HT1080 (cell line): ENCODE measurements around the gene UMODL1. TPM values are rescaled to one million over a fixed set of nuclear protein-coding genes. Genes with fewer than 3 reads are reported as not detected.

ENCODE experiments used
- DNase-seq: peaks from one replicate; pipeline ENCODE4 v3.0.0-alpha.2; 2015; ENCODE audit warnings: low read depth
- polyA plus RNA-seq, 2 experiments: library from polyadenylated mRNA; depleted of rRNA; stranded (reverse); fragments of >200 nt; gene quantifications; 2 replicates each; pipeline ENCODE4 v1.2.3, GENCODE V29; 2015
- total RNA-seq: library from RNA; depleted of rRNA; stranded (reverse); fragments of >200 nt; shearing (Covaris generic); gene quantifications from 2 replicates; pipeline ENCODE4 v1.2.3, GENCODE V29; 2014; rRNA removed

Gene UMODL1, protein sequence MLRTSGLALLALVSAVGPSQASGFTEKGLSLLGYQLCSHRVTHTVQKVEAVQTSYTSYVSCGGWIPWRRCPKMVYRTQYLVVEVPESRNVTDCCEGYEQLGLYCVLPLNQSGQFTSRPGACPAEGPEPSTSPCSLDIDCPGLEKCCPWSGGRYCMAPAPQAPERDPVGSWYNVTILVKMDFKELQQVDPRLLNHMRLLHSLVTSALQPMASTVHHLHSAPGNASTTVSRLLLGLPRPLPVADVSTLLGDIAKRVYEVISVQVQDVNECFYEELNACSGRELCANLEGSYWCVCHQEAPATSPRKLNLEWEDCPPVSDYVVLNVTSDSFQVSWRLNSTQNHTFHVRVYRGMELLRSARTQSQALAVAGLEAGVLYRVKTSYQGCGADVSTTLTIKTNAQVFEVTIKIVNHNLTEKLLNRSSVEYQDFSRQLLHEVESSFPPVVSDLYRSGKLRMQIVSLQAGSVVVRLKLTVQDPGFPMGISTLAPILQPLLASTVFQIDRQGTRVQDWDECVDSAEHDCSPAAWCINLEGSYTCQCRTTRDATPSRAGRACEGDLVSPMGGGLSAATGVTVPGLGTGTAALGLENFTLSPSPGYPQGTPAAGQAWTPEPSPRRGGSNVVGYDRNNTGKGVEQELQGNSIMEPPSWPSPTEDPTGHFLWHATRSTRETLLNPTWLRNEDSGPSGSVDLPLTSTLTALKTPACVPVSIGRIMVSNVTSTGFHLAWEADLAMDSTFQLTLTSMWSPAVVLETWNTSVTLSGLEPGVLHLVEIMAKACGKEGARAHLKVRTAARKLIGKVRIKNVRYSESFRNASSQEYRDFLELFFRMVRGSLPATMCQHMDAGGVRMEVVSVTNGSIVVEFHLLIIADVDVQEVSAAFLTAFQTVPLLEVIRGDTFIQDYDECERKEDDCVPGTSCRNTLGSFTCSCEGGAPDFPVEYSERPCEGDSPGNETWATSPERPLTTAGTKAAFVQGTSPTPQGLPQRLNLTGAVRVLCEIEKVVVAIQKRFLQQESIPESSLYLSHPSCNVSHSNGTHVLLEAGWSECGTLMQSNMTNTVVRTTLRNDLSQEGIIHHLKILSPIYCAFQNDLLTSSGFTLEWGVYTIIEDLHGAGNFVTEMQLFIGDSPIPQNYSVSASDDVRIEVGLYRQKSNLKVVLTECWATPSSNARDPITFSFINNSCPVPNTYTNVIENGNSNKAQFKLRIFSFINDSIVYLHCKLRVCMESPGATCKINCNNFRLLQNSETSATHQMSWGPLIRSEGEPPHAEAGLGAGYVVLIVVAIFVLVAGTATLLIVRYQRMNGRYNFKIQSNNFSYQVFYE
- total RNA-seq, result not detected in 2 replicates
- polyA plus RNA-seq (2015; cell fraction: cytosol; rRNA removed), result not detected in 2 replicates
- polyA plus RNA-seq (2015; cell fraction: nucleus; rRNA removed), result not detected in 2 replicates

DNA sequence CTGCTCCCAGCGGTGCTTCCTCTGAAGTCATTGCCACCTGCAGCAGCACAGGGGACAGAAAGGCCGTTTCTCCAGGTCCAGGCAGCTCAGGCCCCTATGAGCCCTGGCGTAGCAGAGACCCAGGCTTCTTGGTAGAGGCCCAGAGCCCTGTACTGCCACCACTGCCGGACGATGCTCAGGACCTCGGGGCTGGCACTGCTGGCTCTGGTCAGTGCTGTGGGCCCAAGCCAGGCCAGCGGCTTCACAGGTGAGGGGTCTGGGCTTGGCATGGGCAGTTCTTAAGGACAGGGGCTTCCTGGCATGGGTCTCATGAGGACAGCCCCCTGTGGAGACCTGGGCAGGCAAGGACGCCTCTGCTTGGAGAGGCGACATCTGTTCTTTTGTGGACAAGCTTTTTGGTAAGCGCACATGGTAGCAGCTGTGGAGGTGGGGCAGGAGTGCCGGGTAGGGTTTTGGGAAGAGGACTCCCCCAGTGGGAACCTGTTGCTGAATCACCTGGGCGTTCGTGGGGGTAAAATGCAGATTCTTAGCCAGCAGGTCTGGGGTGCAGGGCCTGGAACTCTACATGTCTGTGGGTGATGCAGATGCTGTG lies at the start of gene UMODL1:
Gene UMODL1 (plus strand): TSS at position 172 of the 592 bp plus-strand sequence. CDS start 0 bp downstream, at position 172.
- DNase-seq, result no peak

GRCh38 chr21:42021371-42022090 lies 49.6 kb upstream of the UMODL1 start:
- DNase-seq, result no peak

- no peak for DNase-seq
Observed at GRCh38 chr21:42022091-42022430, 49.1 kb upstream of the UMODL1 start.

GRCh38 chr21:42022906-42023305 lies 48.2 kb upstream of the UMODL1 start:
- DNase-seq, result no peak

GRCh38 chr21:42025376-42026081 lies 45.6 kb upstream of the UMODL1 start:
- DNase-seq, result peak; percentile 35

DNA sequence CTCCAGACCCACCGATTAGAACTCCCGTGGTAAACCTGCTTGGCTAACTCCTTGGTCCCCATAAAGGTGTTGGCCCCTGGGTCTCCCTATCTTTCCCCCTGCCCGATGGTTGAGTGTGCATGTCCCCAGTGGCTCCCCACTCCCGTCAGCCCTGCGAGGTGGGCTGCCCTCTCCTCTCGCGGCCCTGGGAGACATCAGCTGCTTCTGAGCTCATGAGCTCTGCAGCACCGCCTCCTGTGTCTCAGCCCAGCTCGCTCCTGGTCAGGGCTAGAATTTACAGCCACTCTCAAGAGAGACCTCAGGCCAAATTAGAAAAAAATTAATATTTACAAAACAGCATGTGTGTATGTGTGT lies 45.1 kb upstream of the UMODL1 start:
- DNase-seq, result no peak

GRCh38 chr21:42027085-42027821 lies 43.9 kb upstream of the UMODL1 start:
- no peak for DNase-seq

- no peak for DNase-seq
Observed at GRCh38 chr21:42027822-42028765, 43.0 kb upstream of the UMODL1 start.

DNA sequence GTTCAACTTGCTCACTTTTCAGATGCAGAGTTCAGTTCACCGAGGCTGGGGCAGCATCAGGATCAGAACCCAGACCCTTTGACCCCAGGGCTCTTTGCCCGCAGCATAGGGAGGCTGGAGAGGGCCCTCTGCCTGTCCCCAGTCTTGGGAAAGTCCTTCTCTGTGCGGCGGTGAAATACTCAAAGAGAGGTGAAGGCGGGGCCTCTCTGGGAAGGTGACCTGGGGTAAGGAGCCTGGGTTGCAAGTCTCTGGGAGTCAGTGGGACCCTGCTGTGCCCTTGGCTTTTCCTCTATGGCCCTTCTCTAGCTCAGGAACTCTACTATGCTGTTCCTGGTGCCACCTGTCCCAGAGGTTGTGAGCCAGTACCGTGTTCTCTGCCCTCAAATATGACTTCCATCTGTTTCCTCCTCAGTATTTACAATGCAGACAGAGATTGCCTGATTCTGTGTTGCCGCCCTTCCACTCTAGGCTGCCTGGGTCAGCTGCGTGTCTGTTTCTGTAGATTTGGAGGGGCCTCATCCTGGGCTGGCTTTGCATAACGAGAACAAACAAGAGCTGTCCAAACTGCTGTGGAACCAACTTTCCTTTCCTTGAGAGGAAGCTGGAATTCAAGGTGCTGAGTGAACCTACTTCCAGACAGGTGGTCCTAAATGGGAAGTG lies 42.2 kb upstream of the UMODL1 start:
- no peak for DNase-seq

DNA sequence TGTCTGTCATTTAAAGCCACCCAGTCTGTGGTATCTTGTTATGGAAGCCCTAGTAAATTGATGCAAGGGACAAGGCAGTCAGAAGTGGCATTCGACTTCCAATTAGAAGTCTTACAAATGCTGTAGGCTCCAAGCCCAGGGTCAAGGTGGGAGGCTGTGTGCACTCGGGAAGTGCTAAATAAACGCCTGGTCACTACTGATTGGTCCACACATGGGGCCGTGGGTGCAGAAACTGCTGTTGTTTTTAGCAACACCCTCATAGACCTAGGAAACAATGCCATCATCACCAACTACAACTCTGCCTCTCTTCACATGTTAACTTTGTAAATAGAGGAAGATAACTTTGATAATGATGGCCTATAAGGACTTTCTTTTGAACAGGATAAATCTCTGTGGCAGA lies 40.8 kb upstream of the UMODL1 start:
- no peak for DNase-seq

- no peak for DNase-seq
Observed at GRCh38 chr21:42031241-42031640, 39.9 kb upstream of the UMODL1 start.

DNA sequence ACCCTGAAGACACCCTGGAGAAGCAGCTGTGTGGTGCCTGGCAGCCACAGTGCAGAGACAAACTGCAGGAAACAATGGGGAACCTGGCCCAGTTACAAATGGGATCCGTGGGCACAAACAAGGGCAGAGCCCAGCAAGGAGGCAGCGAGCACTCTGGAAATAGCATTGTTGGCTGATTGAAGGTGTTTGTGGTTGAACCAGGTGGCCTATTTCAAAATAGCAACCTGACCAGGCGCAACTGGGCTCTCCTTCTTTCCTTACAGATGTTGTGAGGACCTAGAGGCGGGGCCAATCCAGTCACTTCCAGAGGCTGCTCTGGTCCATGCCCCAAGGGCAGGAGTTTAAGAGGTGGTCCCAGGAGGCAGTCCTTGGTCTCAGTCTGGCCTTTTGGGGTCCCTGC lies 39.3 kb upstream of the UMODL1 start:
- no peak for DNase-seq

DNA sequence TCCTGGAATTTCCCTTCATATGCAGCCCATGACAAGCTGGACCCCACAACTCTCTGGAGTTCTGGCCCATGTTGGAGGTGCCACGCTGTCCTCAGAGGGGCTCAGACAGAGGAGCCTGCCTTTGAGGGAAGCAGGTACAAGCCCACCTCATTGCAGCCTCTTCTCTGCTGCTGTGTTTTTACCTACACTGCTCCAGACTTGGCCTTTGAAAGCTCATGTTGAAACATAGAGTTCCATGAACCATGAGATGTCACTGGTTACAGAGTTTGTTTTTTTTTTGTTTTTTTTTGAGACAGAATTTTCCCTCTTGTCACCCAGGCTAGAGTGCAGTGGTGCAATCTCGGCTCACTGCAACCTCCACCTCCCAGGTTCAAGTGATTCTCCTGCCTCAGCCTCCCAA lies 38.9 kb upstream of the UMODL1 start:
- DNase-seq, result no peak

GRCh38 chr21:42032968-42033367 lies 38.1 kb upstream of the UMODL1 start:
- no peak for DNase-seq

DNA sequence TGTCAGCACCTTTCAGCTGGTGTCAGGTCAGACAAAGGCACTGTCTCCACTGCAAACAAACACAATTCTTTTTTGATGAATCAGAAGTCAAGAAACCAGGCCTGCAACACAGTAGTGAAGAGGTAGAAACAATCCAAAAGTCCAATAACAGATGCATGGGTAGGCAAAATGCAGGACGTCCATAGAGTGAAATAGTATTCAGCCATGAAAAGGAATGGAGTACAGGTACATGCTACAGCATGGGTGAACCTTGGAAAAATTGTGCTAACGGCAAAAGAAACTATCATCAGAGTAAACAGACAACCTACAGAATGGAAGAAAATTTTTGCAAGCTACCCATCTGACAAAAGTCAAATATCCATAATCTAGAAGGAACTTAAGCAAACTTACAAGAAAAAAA lies 34.8 kb upstream of the UMODL1 start:
- no peak for DNase-seq

GRCh38 chr21:42037516-42037915 lies 33.6 kb upstream of the UMODL1 start:
- no peak for DNase-seq

DNA sequence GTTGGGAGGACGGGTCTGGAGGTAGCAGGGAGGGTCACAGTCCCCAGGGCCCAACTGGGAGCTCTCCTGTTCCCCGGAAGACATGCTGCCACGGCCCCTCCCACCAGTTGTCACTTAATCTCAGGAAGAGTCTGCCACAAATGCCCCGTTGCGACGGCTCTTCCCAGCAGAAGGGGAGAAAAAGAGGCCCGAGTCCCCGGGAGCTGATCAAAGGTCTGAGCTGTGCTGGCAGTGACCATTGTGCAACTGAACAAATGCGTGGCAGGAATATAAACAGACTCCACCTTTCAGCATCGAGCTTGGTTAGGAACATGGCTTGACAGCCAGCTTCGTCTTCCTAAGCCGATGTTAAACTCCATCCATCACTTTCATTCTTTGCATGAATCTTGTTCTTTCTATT lies 33.2 kb upstream of the UMODL1 start:
- DNase-seq, result no peak
